Small intestine (tissue), 7 donors: ENCODE measurements around the gene FOSL2. TPM values are rescaled to one million over a fixed set of nuclear protein-coding genes. Genes with fewer than 3 reads are reported as not detected.

Experiments
- DNase-seq, 2 donors: peaks; one replicate each; pipeline versions ENCODE4 v3.0.0 to v3.0.0-alpha.2; 2013
- FAIRE-seq: peaks from 2 replicates; lab custom pipeline; 2012; peaks lifted over from hg19 to GRCh38; lab: Jason Lieb, UNC
- H3K27ac ChIP-seq, 3 donors: one replicate each; pipeline ENCODE4 v1.5.1; 2013; ENCODE audit warnings: low read length in 2 of 3, mild to moderate bottlenecking in 2 of 3, control low read depth in 1 of 3, inconsistent platforms in 1 of 3, low read depth in 1 of 3, moderate library complexity in 1 of 3
- H3K27me3 ChIP-seq, 3 donors: one replicate each; pipeline ENCODE4 v1.6.1; 2013; ENCODE audit warnings: low read length in 3 of 3, inconsistent platforms in 1 of 3; ENCODE audit not compliant: control insufficient read depth in 3 of 3, insufficient read depth in 3 of 3
- H3K36me3 ChIP-seq, 3 donors: one replicate each; pipeline ENCODE4 v1.6.1; 2013; ENCODE audit warnings: low read length in 3 of 3, inconsistent platforms in 1 of 3, low read depth in 1 of 3, mild to moderate bottlenecking in 1 of 3, moderate library complexity in 1 of 3; ENCODE audit not compliant: control insufficient read depth in 3 of 3, insufficient read depth in 2 of 3
- H3K4me1 ChIP-seq, 3 donors: one replicate each; pipeline ENCODE4 v1.6.1; 2013; ENCODE audit warnings: low read length in 2 of 3, inconsistent platforms in 1 of 3, low read depth in 1 of 3, mild to moderate bottlenecking in 1 of 3, moderate library complexity in 1 of 3; ENCODE audit not compliant: control insufficient read depth in 3 of 3, insufficient read depth in 2 of 3
- H3K4me3 ChIP-seq, 3 donors: one replicate each; pipeline ENCODE4 v1.5.1; 2013; ENCODE audit warnings: low read length in 3 of 3, control low read depth in 1 of 3, inconsistent platforms in 1 of 3, low read depth in 1 of 3, mild to moderate bottlenecking in 1 of 3, moderate library complexity in 1 of 3
- H3K9me3 ChIP-seq, 2 donors: one replicate each; pipeline ENCODE4 v1.6.1; 2013; ENCODE audit warnings: low read depth in 1 of 2, low read length in 1 of 2; ENCODE audit not compliant: control insufficient read depth in 2 of 2, insufficient read depth in 1 of 2
- WGBS, 3 donors: extraction: QIAGEN DNeasy Blood & Tissue Kit; methylation state at CpG; one replicate each; pipeline ENCODE4 v1.1.7; 2013; 5-methylcytosine and 5-hydroxymethylcytosine counted together
- polyA plus RNA-seq, 4 donors: library from polyadenylated mRNA; stranded (reverse) in 3 of 4; unstranded in 1 of 4; fragments of 200-250 nt in 3 of 4; fragments of 120-200 nt in 1 of 4; gene quantifications; one replicate each; pipeline versions ENCODE4 v1.2.1 to v1.2.3, GENCODE V29; 2013
- donor health status: healthy with polysubstance abuse.
- donor health status: control.
- donor health status: control.
- donor health status: Bipolar disorder and iron deficiency.
- donor health status: healthy.

FOSL2 gene
- polyA plus RNA-seq, 4 donors: 29.2 to 82.6 (median 40.7) TPM

DNA sequence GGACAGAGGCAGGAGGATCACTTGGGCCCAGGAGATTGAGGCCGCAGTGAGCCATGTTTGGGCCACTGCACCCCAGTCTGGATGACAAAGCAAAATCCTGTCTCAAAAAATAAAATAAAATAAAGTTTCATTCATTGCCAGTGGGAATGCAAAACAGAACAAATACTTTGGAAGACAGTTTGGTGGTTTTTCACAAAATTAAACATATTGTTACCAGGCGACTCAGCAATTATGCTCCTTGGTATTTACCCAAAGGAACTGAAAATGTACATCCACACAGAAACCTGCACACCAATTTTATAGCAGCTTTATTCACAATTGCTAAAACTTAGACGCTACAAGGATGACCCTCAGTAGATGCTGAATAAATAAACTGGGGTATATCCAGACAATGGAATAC lies 35.8 kb downstream of the FOSL2 start:
- H3K4me1 ChIP-seq: peaks cover 0 to 9% (median 8%) of the 10 kb centered on the region in 3 donors
- peaks cover 0 to 3% (median 0%) of the 10 kb centered on the region in 3 donors for H3K36me3 ChIP-seq
- H3K27ac ChIP-seq: no peak overlapping the region
- H3K4me3 ChIP-seq: no peak overlapping the region
- H3K9me3 ChIP-seq: peaks cover 0 to 5% of the 10 kb centered on the region in 2 donors
- WGBS, 3 donors: 89 to 100% (median 97%) methylated on average over 3 of the region's 3 CpGs
- no peaks in the 10 kb centered on the region for H3K27me3 ChIP-seq
- no peak for DNase-seq
- no peak for FAIRE-seq

- Histone ChIP-seq H3K27ac (no peak overlapping the region), H3K36me3 (peaks cover 0 to 3% (median 0%) of the 10 kb centered on the region in 3 donors), H3K4me1 (peaks cover 0 to 5% (median 0%) of the 10 kb centered on the region in 3 donors), H3K9me3 (peaks cover 0 to 14% of the 10 kb centered on the region in 2 donors), H3K4me3 (no peak overlapping the region), H3K27me3 (no peaks in the 10 kb centered on the region)
- no peak for DNase-seq
- FAIRE-seq: no peak
- 62 to 84% (median 70%) methylated on average over 3 of the region's 3 CpGs for WGBS, 3 donors
Measured at GRCh38 chr2:28429636-28430376, 37.1 kb downstream of the FOSL2 start.

- Histone ChIP-seq H3K4me3 (no peak overlapping the region), H3K9me3 (peaks cover 0 to 14% of the 10 kb centered on the region in 2 donors), H3K36me3 (peaks cover 0 to 3% (median 0%) of the 10 kb centered on the region in 3 donors), H3K27ac (no peak overlapping the region), H3K4me1 (peaks cover 0 to 2% (median 0%) of the 10 kb centered on the region in 3 donors), H3K27me3 (no peaks in the 10 kb centered on the region)
- WGBS, 3 donors: 70 to 77% (median 74%) methylated on average over 5 of the region's 5 CpGs
- FAIRE-seq (no peak), DNase-seq (no peak)
Measured at GRCh38 chr2:28430377-28430765, 37.7 kb downstream of the FOSL2 start.

DNA sequence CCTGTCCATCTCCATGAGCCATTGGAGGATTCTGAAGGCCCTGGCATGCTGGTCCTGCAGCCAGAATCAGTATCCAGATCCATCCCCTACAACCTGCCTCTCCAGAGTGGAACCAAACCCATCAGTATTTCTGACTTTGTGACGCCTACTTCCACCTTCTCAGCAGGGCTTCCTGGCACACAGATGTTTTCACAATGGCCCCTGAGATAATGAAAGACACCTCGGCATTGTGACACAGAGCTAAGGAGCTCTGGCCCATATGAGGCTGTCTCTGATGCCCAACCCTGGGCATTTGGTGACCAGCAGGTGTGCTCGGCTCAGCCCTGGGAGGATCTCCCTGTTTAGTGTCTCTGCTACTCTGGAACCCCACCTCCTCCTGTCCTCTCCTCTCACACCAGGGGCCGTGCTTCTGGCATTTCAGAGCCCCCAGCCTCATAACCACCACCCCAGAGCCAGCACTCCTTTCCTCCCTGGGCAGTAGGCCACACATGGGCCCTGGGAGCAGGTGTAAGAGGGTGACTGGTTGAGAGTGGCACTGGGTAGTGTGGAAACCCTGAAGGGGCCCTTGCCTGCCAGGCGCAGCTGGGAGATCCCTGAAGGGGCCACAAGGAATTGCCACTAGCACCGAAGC lies 38.2 kb downstream of the FOSL2 start:
- H3K36me3 ChIP-seq: peaks cover 0 to 3% (median 0%) of the 10 kb centered on the region in 3 donors
- H3K4me3 ChIP-seq: no peak overlapping the region
- 67 to 77% (median 72%) methylated on average over 6 of the region's 6 CpGs for WGBS, 3 donors
- H3K27ac ChIP-seq: no peak overlapping the region
- FAIRE-seq (no peak), DNase-seq (no peak)
- H3K4me1 ChIP-seq: peaks cover 0 to 5% (median 0%) of the 10 kb centered on the region in 3 donors
- peaks cover 0 to 14% of the 10 kb centered on the region in 2 donors for H3K9me3 ChIP-seq
- no peaks in the 10 kb centered on the region for H3K27me3 ChIP-seq

- WGBS, 3 donors: 89 to 97% (median 95%) methylated on average over 4 of the region's 4 CpGs
- Histone ChIP-seq H3K27me3 (no peaks in the 10 kb centered on the region), H3K4me3 (no peak overlapping the region), H3K27ac (no peak overlapping the region), H3K4me1 (peaks cover 0 to 14% (median under 1%) of the 10 kb centered on the region in 3 donors), H3K36me3 (peaks cover 0 to 3% (median 0%) of the 10 kb centered on the region in 3 donors), H3K9me3 (peaks cover 0 to 14% of the 10 kb centered on the region in 2 donors)
- DNase-seq (no peak), FAIRE-seq (no peak)
Measured at GRCh38 chr2:28431741-28432140, 39.1 kb downstream of the FOSL2 start.

GRCh38 chr2:28432362-28432761 lies 39.7 kb downstream of the FOSL2 start:
- H3K4me1 ChIP-seq: peaks cover 3 to 20% (median 5%) of the 10 kb centered on the region in 3 donors
- H3K9me3 ChIP-seq: peaks cover 0 to 14% of the 10 kb centered on the region in 2 donors
- 89 to 96% (median 96%) methylated on average over 8 of the region's 8 CpGs for WGBS, 3 donors
- H3K27ac ChIP-seq: no peak overlapping the region
- no peaks in the 10 kb centered on the region for H3K27me3 ChIP-seq
- H3K36me3 ChIP-seq: no peaks in the 10 kb centered on the region
- FAIRE-seq (no peak), DNase-seq (no peak)
- H3K4me3 ChIP-seq: no peak overlapping the region

DNA sequence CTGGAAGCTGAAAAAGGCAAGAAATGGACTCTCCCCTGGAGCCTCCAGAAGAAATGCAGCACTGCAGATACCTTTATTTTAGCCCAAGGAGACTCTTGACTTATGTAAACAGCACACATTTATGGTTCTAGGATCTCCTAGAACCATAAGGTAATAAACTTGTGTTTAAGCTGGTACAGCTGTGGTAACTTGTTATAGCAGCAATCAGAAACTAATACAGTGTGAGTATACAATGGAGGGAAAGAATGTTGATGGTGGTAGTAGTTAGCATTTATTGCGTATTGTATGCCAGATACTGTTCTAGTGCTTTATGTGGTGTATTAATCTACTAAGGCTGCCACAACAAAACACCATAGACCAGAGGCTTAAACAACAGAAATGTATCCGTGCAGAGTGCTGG lies 40.6 kb downstream of the FOSL2 start:
- FAIRE-seq (no peak), DNase-seq (no peak)
- H3K4me1 ChIP-seq: peaks cover 5 to 20% (median 7%) of the 10 kb centered on the region in 3 donors
- H3K27me3 ChIP-seq: no peaks in the 10 kb centered on the region
- no peak overlapping the region for H3K27ac ChIP-seq
- WGBS, 3 donors: 94 to 100% (median 96%) methylated on average over 2 of the region's 2 CpGs
- no peak overlapping the region for H3K4me3 ChIP-seq
- H3K36me3 ChIP-seq: no peaks in the 10 kb centered on the region
- H3K9me3 ChIP-seq: peaks cover 0 to 14% of the 10 kb centered on the region in 2 donors

DNA sequence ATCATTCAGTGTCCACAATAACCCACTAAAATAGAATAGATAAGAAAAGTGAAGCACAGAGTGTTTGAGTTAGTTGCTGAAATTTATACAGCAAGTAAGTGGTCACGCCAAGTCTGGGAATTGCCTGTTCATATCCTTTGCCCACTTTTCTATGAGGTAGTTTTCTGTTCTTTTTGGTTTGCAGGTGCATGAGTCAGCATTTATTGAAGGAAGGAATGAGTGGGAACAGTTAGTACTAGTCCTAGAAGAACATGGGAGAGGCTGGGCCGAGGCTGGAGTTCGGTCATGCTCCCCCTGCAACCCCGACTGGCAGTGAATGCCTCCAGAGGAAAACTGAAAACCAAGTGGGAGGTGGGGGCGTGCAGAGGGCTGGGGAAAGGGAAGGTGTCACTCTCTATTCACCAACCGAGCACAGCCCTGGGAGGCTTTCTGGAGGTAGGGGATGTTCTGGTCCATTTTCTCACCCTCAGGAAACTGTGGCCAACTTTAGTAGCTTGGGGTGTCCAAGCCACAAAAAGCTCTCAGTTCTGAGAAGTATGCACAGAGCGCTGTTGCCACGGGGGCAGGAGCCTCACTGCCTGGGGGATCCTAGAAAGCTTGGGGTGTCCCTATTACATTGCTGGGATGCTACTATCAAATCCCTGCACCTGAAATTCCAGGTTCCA lies 41.4 kb downstream of the FOSL2 start:
- no peak for DNase-seq
- 80 to 87% (median 84%) methylated on average over 8 of the region's 8 CpGs for WGBS, 3 donors

More for the DNA sequence above, 41.4 kb downstream of the FOSL2 start:
- peaks cover 0 to 14% of the 10 kb centered on the region in 2 donors for H3K9me3 ChIP-seq
- FAIRE-seq: no peak
- H3K27me3 ChIP-seq: no peaks in the 10 kb centered on the region
- no peaks in the 10 kb centered on the region for H3K36me3 ChIP-seq
- no peak overlapping the region for H3K4me3 ChIP-seq
- H3K27ac ChIP-seq: no peak overlapping the region
- H3K4me1 ChIP-seq: peaks cover 5 to 20% (median 7%) of the 10 kb centered on the region in 3 donors
